Astrocyte (in vitro differentiated cells and primary cell): Measurements from ENCODE around the gene PLCH1.

Source experiments
- EZH2 ChIP-seq: IDR thresholded peaks from 2 replicates; pipeline ENCODE4 v1.6.1; 2012; ENCODE audit warnings: mild to moderate bottlenecking, low read length, inconsistent platforms; ENCODE audit not compliant: insufficient read depth
- TF ChIP-seq, protein P1 (sequence below): IDR thresholded peaks from 2 replicates; pipeline ENCODE4 v1.5.1; 2011; ENCODE audit warnings: low read depth, mild to moderate bottlenecking, inconsistent platforms, low read length, moderate library complexity; ENCODE audit not compliant: insufficient read depth

DNA sequence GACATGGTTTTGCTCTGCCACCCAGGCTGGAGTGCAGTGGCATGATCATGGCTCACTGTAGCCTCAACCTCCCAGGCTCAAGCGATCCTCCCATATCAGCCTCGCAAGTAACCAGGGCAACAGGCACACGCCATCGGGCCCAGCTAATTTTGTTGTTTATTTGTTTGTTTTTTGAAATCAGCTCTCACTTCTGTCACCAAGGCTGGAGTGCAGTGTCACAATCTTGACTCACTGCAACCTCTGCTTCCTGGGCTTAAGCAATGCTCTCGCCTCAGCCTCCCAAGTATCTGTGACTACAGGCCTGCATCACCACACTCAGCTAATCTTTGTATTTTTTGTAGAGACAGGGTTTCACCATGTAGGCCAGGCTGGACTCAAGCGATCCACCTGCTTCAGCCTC is 26.3 kb upstream of the PLCH1 start:
- TF ChIP-seq, protein P1, sequence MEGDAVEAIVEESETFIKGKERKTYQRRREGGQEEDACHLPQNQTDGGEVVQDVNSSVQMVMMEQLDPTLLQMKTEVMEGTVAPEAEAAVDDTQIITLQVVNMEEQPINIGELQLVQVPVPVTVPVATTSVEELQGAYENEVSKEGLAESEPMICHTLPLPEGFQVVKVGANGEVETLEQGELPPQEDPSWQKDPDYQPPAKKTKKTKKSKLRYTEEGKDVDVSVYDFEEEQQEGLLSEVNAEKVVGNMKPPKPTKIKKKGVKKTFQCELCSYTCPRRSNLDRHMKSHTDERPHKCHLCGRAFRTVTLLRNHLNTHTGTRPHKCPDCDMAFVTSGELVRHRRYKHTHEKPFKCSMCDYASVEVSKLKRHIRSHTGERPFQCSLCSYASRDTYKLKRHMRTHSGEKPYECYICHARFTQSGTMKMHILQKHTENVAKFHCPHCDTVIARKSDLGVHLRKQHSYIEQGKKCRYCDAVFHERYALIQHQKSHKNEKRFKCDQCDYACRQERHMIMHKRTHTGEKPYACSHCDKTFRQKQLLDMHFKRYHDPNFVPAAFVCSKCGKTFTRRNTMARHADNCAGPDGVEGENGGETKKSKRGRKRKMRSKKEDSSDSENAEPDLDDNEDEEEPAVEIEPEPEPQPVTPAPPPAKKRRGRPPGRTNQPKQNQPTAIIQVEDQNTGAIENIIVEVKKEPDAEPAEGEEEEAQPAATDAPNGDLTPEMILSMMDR, result no peak
- no peak for TF ChIP-seq EZH2
